Measurements from ENCODE around the gene PGA3.

PGA3 gene

GRCh38 chr11:61254403-61255025 lies 51.2 kb downstream of the PGA3 start:
- peak; percentile 43 for DNase-seq

- DNase-seq, result no peak
Measured at GRCh38 chr11:61256710-61257482, 53.6 kb downstream of the PGA3 start.

- DNase-seq, result no peak
Measured at GRCh38 chr11:61258546-61258945, 55.2 kb downstream of the PGA3 start.

- no peak for DNase-seq
Measured at GRCh38 chr11:61259363-61259762, 56.0 kb downstream of the PGA3 start.

Measured in T-helper 9 cell (primary cell).